Vagina (tissue), 2 donors: ENCODE measurements around the gene TNS3.

Experiments
- POLR2AphosphoS5 ChIP-seq, 2 donors: sonication (generic); formaldehyde crosslinking; IDR thresholded peaks; one replicate each; pipeline ENCODE4 v1.9.0; 2017; ENCODE audit warnings: antibody characterized with exemption in 2 of 2, mild to moderate bottlenecking in 2 of 2, low read depth in 1 of 2; ENCODE audit not compliant: insufficient read depth in 1 of 2
- TF ChIP-seq, protein P1 (sequence below), 3 experiments: fragments of 450-650 bp in 2 of 3; fragments of 200-600 bp in 1 of 3; sonication (generic) in 1 of 3; IDR thresholded peaks; one replicate each; pipeline ENCODE4 v1.5.1; 2017 to 2019; ENCODE audit warnings: antibody characterized with exemption in 3 of 3, mild to moderate bottlenecking in 2 of 3, moderate library complexity in 2 of 3

DNA sequence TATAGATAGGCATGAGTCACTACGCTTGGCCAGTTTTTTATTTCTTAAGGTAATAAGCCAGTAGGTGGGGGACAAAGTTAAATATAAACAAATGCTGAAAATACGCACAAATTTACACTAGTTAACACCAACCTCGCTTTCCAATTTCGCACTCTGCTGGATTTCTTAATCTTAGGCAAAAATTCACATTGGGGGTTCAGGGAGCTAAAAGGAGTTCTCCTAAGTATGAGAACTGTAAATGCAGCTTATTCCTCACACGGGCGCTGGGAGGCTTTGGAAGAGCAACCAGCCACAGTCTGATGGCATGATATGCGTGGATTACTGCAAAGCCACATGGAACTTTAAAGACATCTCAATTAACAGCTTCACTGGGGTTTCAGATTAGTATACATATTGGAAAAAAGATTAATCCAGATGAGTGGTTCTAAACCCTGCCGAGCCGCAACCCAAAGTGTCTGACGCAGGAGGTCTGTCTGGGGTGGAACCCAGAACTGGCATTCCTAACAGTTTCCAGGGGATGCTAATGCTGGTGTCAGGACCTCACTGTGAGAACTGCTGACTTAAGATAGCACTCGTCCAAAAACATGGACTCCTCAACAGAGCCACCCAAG lies 16.2 kb downstream of the TNS3 start:
- TF ChIP-seq, protein P1, sequence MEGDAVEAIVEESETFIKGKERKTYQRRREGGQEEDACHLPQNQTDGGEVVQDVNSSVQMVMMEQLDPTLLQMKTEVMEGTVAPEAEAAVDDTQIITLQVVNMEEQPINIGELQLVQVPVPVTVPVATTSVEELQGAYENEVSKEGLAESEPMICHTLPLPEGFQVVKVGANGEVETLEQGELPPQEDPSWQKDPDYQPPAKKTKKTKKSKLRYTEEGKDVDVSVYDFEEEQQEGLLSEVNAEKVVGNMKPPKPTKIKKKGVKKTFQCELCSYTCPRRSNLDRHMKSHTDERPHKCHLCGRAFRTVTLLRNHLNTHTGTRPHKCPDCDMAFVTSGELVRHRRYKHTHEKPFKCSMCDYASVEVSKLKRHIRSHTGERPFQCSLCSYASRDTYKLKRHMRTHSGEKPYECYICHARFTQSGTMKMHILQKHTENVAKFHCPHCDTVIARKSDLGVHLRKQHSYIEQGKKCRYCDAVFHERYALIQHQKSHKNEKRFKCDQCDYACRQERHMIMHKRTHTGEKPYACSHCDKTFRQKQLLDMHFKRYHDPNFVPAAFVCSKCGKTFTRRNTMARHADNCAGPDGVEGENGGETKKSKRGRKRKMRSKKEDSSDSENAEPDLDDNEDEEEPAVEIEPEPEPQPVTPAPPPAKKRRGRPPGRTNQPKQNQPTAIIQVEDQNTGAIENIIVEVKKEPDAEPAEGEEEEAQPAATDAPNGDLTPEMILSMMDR (IDR thresholded peaks at IDR 0.05), result no peak
- TF ChIP-seq POLR2AphosphoS5 (IDR thresholded peaks at IDR 0.05; ENCODE audit: insufficient read depth in 1 of 2, low read depth in 1 of 2), result no peak
